Measurements from ENCODE around the gene SSBP2. TPM values are rescaled to one million over a fixed set of nuclear protein-coding genes. Genes with fewer than 3 reads are reported as not detected.

SSBP2 gene
- total RNA-seq, 4 donors from 2014 or later, result 10.9 to 22.3 (median 14.9) TPM

DNA sequence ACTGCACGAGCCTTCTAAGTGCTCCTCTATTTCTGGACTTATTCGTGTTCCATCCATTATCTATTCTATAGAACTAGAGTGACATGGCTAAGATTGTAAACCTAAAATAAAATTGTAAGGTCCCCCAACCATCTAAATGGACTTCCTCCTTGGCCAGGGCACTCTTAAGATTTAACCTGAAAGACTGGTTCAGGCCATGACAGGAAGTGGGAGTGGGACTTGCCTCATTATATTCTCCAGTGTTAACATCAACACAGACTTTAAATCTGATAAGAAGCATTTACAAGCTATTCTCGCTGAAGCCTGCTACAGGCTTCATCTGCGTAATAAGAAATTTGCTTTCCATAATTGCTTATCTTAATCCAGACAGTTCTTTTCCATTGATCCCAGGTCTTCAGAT lies 117.0 kb downstream of the SSBP2 start:
- TF ChIP-seq POLR2A (IDR thresholded peaks at IDR 0.05), result no peak
- TF ChIP-seq, protein P1, sequence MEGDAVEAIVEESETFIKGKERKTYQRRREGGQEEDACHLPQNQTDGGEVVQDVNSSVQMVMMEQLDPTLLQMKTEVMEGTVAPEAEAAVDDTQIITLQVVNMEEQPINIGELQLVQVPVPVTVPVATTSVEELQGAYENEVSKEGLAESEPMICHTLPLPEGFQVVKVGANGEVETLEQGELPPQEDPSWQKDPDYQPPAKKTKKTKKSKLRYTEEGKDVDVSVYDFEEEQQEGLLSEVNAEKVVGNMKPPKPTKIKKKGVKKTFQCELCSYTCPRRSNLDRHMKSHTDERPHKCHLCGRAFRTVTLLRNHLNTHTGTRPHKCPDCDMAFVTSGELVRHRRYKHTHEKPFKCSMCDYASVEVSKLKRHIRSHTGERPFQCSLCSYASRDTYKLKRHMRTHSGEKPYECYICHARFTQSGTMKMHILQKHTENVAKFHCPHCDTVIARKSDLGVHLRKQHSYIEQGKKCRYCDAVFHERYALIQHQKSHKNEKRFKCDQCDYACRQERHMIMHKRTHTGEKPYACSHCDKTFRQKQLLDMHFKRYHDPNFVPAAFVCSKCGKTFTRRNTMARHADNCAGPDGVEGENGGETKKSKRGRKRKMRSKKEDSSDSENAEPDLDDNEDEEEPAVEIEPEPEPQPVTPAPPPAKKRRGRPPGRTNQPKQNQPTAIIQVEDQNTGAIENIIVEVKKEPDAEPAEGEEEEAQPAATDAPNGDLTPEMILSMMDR (IDR thresholded peaks at IDR 0.05), result no peak
- DNase-seq, result no peak
- Histone ChIP-seq H3K36me3 (no peaks in the 10 kb centered on the region), H3K4me1 (no peaks in the 10 kb centered on the region), H3K27ac (no peak overlapping the region), H3K9me3 (no peaks in the 10 kb centered on the region), H3K4me3 (no peak overlapping the region), H3K27me3 (no peaks in the 10 kb centered on the region)

DNA sequence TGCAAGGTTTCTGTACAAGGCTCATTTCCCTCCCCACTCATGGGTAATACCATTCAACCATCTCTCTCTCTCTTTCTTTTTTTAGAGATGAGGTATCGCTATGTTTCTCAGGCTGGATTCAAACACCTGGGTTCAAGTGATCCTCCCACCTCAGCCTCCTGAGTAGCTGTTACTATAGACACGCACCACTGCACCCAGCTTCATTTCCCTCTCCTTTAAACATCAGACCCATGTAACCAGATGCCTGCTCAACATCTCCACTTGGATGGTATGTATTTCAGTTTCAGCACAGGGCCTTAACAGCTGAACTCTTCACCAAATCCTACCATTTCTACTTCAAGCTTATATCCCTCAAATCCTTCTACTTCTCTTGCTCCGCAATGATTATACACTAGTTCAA lies 117.4 kb downstream of the SSBP2 start:
- Histone ChIP-seq H3K36me3 (no peaks in the 10 kb centered on the region), H3K4me1 (no peaks in the 10 kb centered on the region), H3K4me3 (no peak overlapping the region), H3K9me3 (no peaks in the 10 kb centered on the region), H3K27me3 (no peaks in the 10 kb centered on the region), H3K27ac (no peak overlapping the region)
- TF ChIP-seq POLR2A (IDR thresholded peaks at IDR 0.05), result no peak
- TF ChIP-seq, protein P1 (IDR thresholded peaks at IDR 0.05), result no peak
- no peak for DNase-seq

DNA sequence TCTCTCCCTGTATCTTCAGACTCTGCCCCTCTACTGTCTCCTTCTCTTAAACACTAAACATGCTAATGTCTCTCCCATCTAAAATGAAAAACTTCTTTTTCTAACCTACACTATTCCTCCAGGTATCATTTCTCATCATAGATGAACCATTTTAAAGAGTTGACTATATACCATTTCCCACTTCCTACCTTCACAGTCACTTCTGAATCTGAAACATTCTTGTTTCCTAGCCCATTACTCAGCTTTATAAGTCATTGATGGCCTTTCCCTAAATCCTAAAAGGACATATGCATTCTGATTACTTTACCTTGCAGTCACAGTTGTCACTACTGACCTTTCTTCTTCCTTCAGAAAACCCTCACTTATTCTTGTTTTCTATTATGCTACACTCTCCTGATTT lies 118.2 kb downstream of the SSBP2 start:
- TF ChIP-seq, protein P1 (IDR thresholded peaks at IDR 0.05), result no peak
- TF ChIP-seq POLR2A (IDR thresholded peaks at IDR 0.05), result no peak
- H3K9me3 ChIP-seq, result no peaks in the 10 kb centered on the region

DNA sequence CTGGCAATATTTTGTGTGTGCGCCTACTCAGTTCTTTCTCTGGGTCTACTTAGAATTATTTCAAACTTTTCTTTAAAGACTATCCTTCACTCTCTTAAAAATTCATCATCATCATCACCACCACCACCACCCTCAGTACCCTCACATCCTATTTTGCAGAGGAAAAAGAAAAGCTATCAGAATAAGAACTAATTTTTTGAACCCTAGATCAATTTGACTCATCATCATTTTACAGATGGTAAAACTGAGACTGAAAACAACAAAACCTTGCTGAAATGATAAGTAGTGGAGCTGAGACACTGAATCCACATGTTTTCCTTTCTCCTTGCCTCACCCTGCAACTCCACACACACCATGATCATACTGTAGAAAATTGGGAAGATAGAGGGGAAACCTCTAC lies 119.3 kb downstream of the SSBP2 start:
- Histone ChIP-seq H3K36me3 (no peaks in the 10 kb centered on the region), H3K4me3 (no peak overlapping the region), H3K27ac (no peak overlapping the region), H3K27me3 (no peaks in the 10 kb centered on the region), H3K4me1 (no peaks in the 10 kb centered on the region), H3K9me3 (no peaks in the 10 kb centered on the region)
- DNase-seq, result no peak
- TF ChIP-seq POLR2A (IDR thresholded peaks at IDR 0.05), result no peak
- TF ChIP-seq, protein P1 (IDR thresholded peaks at IDR 0.05), result no peak

More for the DNA sequence above, 118.2 kb downstream of the SSBP2 start:
- Histone ChIP-seq H3K4me1 (no peaks in the 10 kb centered on the region), H3K36me3 (no peaks in the 10 kb centered on the region), H3K27ac (no peak overlapping the region), H3K27me3 (no peaks in the 10 kb centered on the region), H3K4me3 (no peak overlapping the region)
- DNase-seq, result no peak

DNA sequence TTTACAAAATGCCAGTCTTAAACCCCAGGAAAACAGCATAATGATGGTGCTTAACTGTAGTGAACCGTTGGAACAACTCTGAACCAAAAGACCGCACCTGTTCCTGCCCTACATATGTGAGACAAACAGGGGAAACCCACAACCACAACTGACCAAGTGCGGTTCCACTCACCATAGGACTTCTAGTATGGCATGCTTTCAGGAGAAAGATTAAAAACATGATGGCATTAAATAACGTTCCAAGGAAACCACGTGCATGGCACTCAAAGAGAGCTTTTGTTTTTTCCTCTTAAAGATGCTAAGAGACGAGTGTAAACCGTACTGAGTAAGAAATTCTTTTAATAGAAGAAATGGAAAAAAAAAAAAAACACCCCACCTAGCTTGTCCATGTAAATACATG lies 119.8 kb downstream of the SSBP2 start:
- Histone ChIP-seq H3K36me3 (no peaks in the 10 kb centered on the region), H3K27ac (no peak overlapping the region), H3K27me3 (no peaks in the 10 kb centered on the region), H3K4me1 (no peaks in the 10 kb centered on the region), H3K4me3 (no peak overlapping the region), H3K9me3 (no peaks in the 10 kb centered on the region)
- TF ChIP-seq POLR2A (IDR thresholded peaks at IDR 0.05), result no peak
- TF ChIP-seq, protein P1 (IDR thresholded peaks at IDR 0.05), result no peak
- peak in 2 of 3 donors; percentile 17 to 52 for DNase-seq

DNA sequence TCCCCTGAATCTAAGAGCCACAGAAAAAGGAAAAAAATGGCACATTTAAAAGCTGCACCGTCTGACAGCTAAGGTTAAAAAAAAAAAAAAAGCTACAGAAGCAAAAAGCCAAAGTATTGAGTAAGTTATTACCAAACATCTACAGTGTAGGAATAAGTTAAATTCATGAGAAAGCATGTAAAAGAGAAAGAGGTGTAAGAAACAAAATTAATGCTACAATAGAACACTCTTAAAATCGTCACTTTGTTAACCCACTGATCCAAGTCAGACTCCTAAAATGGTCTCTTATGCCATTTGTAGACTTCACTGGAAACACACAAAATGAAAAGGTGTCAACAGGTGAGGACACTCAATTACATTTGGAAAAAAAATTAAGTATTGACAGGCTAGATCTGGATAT lies 120.2 kb downstream of the SSBP2 start:
- Histone ChIP-seq H3K9me3 (no peaks in the 10 kb centered on the region), H3K36me3 (no peaks in the 10 kb centered on the region), H3K27ac (no peak overlapping the region), H3K27me3 (no peaks in the 10 kb centered on the region), H3K4me3 (no peak overlapping the region), H3K4me1 (no peaks in the 10 kb centered on the region)
- TF ChIP-seq POLR2A (IDR thresholded peaks at IDR 0.05), result no peak
- TF ChIP-seq, protein P1 (IDR thresholded peaks at IDR 0.05), result no peak
- DNase-seq, result no peak

All from Peyer's patch (tissue), 4 donors.